Astrocyte (in vitro differentiated cells and primary cell): Measurements from ENCODE around the gene ADARB2.

Experiments
- CTCF ChIP-seq: IDR thresholded peaks from 2 replicates; pipeline ENCODE4 v1.5.1; 2011; ENCODE audit warnings: low read depth, mild to moderate bottlenecking, inconsistent platforms, low read length, moderate library complexity; ENCODE audit not compliant: insufficient read depth
- EZH2 ChIP-seq: IDR thresholded peaks from 2 replicates; pipeline ENCODE4 v1.6.1; 2012; ENCODE audit warnings: mild to moderate bottlenecking, low read length, inconsistent platforms; ENCODE audit not compliant: insufficient read depth

GRCh38 chr10:1567152-1567551, 170.2 kb downstream of the ADARB2 start:
- TF ChIP-seq CTCF, result no peak
- TF ChIP-seq EZH2, result no peak
